Gastrocnemius medialis (tissue), 4 donors: Measurements from ENCODE around the gene AASS. TPM values are rescaled to one million over a fixed set of nuclear protein-coding genes. Genes with fewer than 3 reads are reported as not detected.

ENCODE experiments used
- ATAC-seq, 2 donors: fragments of 150-250 bp; one replicate each; pipeline ENCODE4 v1.9.1; 2016
- DNase-seq, 2 donors: peaks; one replicate each; pipeline ENCODE4 v3.0.0-alpha.2; 2019
- H3K27ac ChIP-seq, 4 donors: fragments of 200-600 bp; sonication (generic); 1 replicate in 1 of 4; 2 replicates in 3 of 4; pipeline ENCODE4 v1.5.1; 2016 to 2018; ENCODE audit warnings: mild to moderate bottlenecking in 2 of 4, moderate library complexity in 1 of 4
- H3K27me3 ChIP-seq, 3 donors: fragments of 200-600 bp; sonication (generic) in 2 of 3; 1 replicate in 1 of 3; 2 replicates in 2 of 3; pipeline versions ENCODE4 v1.5.1 to v1.6.0; 2016 to 2019; ENCODE audit warnings: mild to moderate bottlenecking in 1 of 3, moderate library complexity in 1 of 3
- H3K36me3 ChIP-seq, 2 donors: fragments of 200-600 bp; sonication (generic) in 1 of 2; one replicate each; pipeline ENCODE4 v1.5.1; 2017 to 2018
- H3K4me1 ChIP-seq, 2 donors: fragments of 200-600 bp; sonication (generic) in 1 of 2; one replicate each; pipeline ENCODE4 v1.5.1; 2016 to 2017; ENCODE audit warnings: mild to moderate bottlenecking in 2 of 2
- H3K4me3 ChIP-seq, 4 donors: fragments of 200-600 bp; sonication (generic) in 3 of 4; 1 replicate in 1 of 4; 2 replicates in 3 of 4; pipeline ENCODE4 v1.5.1; 2016 to 2019; ENCODE audit warnings: mild to moderate bottlenecking in 2 of 4
- H3K9me3 ChIP-seq, 3 donors: fragments of 200-600 bp; sonication (generic) in 2 of 3; 1 replicate in 1 of 3; 2 replicates in 2 of 3; pipeline ENCODE4 v1.5.1; 2016 to 2019
- POLR2A ChIP-seq, 2 donors: fragments of 450-650 bp; IDR thresholded peaks; one replicate each; pipeline ENCODE4 v1.6.1; 2017; ENCODE audit warnings: antibody characterized with exemption in 2 of 2, mild to moderate bottlenecking in 2 of 2, moderate library complexity in 2 of 2
- in situ Hi-C, 4 donors: fragments of 200-750 bp; cut with MboI; loops; one replicate each; pipeline versions ENCODE4 v1.15.0 to v1.8.0; 2017; ENCODE audit warnings: low sequenced_read_pairs in 4 of 4
- intact Hi-C: fragments of 100-400 bp; cut with DNase I; formaldehyde crosslinking; loops from one replicate; pipeline ENCODE4 v1.15.1; 2023; ENCODE audit warnings: low total_unique reads
- total RNA-seq, 4 donors: library from RNA; depleted of rRNA; stranded (reverse); fragments of >200 nt; gene quantifications; one replicate each; pipeline versions ENCODE4 v1.1.0 to v1.2.3, GENCODE V29; 2016
- TF ChIP-seq, protein P1 (sequence below), 5 experiments: fragments of 450-650 bp in 3 of 5; fragments of 200-600 bp in 2 of 5; sonication (generic) in 2 of 5; IDR thresholded peaks in 4 of 5; conservative IDR thresholded peaks in 1 of 5; 1 replicate in 4 of 5; 2 replicates in 1 of 5; pipeline ENCODE4 v1.5.1; 2016 to 2019; ENCODE audit warnings: antibody characterized with exemption in 5 of 5, mild to moderate bottlenecking in 3 of 5, moderate library complexity in 3 of 5

The AASS gene
- total RNA-seq, 4 donors from 2014 or later: 7.5 to 12.0 (median 9.5) TPM

- DNase-seq (no peak), ATAC-seq (no peak)
- no peaks in the 10 kb centered on the region for H3K4me1 ChIP-seq
- H3K27ac ChIP-seq: no peak overlapping the region
- no peaks in the 10 kb centered on the region for H3K27me3 ChIP-seq
- H3K36me3 ChIP-seq: no peaks in the 10 kb centered on the region
- in situ Hi-C loops (no loop called here), intact Hi-C loops (no loop called here)
- no peaks in the 10 kb centered on the region for H3K9me3 ChIP-seq
- no peak overlapping the region for H3K4me3 ChIP-seq
- TF ChIP-seq, protein P1, sequence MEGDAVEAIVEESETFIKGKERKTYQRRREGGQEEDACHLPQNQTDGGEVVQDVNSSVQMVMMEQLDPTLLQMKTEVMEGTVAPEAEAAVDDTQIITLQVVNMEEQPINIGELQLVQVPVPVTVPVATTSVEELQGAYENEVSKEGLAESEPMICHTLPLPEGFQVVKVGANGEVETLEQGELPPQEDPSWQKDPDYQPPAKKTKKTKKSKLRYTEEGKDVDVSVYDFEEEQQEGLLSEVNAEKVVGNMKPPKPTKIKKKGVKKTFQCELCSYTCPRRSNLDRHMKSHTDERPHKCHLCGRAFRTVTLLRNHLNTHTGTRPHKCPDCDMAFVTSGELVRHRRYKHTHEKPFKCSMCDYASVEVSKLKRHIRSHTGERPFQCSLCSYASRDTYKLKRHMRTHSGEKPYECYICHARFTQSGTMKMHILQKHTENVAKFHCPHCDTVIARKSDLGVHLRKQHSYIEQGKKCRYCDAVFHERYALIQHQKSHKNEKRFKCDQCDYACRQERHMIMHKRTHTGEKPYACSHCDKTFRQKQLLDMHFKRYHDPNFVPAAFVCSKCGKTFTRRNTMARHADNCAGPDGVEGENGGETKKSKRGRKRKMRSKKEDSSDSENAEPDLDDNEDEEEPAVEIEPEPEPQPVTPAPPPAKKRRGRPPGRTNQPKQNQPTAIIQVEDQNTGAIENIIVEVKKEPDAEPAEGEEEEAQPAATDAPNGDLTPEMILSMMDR (IDR thresholded peaks at IDR 0.05 in 4 of 5, conservative IDR thresholded peaks at IDR 0.05 in 1 of 5): no peak
- TF ChIP-seq POLR2A (IDR thresholded peaks at IDR 0.05): no peak
Measured at GRCh38 chr7:122055073-122055472, 89.0 kb downstream of the AASS start.

DNA sequence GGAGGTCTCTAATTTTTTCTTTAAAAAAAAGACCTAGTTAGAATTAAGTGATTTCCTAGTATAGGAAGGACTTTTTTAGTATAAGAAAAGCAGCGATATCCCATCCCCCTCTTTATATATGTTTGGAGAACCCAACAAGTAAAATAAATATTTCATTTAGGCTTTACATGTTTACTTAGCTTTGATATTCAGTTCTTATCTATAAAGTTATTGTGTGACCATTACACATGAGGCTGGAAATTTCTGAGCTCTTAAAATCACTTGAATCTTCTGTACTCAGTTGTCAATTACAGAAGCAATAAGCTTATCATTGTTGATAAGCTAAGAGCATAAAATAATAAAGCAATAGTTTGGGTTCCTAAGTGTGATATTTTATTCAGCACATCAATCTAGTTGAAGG is 89.7 kb downstream of the AASS start:
- Histone ChIP-seq H3K36me3 (no peaks in the 10 kb centered on the region), H3K27ac (no peak overlapping the region), H3K9me3 (no peaks in the 10 kb centered on the region), H3K27me3 (no peaks in the 10 kb centered on the region), H3K4me3 (no peak overlapping the region), H3K4me1 (no peaks in the 10 kb centered on the region)
- TF ChIP-seq, protein P1 (IDR thresholded peaks at IDR 0.05 in 4 of 5, conservative IDR thresholded peaks at IDR 0.05 in 1 of 5): no peak
- no peak for TF ChIP-seq POLR2A (IDR thresholded peaks at IDR 0.05)
- ATAC-seq: no peak
- DNase-seq: no peak
- in situ Hi-C loops (no loop called here), intact Hi-C loops (no loop called here)

GRCh38 chr7:122046402-122046801 is 97.6 kb downstream of the AASS start:
- ATAC-seq (no peak), DNase-seq (no peak)
- no peaks in the 10 kb centered on the region for H3K27me3 ChIP-seq
- no peaks in the 10 kb centered on the region for H3K4me1 ChIP-seq
- no peak for TF ChIP-seq POLR2A (IDR thresholded peaks at IDR 0.05)
- TF ChIP-seq, protein P1 (IDR thresholded peaks at IDR 0.05 in 4 of 5, conservative IDR thresholded peaks at IDR 0.05 in 1 of 5): no peak
- no peak overlapping the region for H3K4me3 ChIP-seq
- no peaks in the 10 kb centered on the region for H3K36me3 ChIP-seq
- H3K9me3 ChIP-seq: no peaks in the 10 kb centered on the region
- no peak overlapping the region for H3K27ac ChIP-seq
- intact Hi-C loops (no loop called here), in situ Hi-C loops (no loop called here)

- ATAC-seq: no peak
- in situ Hi-C loops (no loop called here), intact Hi-C loops (no loop called here)
Measured at GRCh38 chr7:122040147-122040546, 103.9 kb downstream of the AASS start.

More at GRCh38 chr7:122040147-122040546, 103.9 kb downstream of the AASS start:
- Histone ChIP-seq H3K27me3 (no peaks in the 10 kb centered on the region), H3K9me3 (no peaks in the 10 kb centered on the region), H3K4me3 (no peak overlapping the region), H3K4me1 (no peaks in the 10 kb centered on the region), H3K27ac (no peak overlapping the region), H3K36me3 (no peaks in the 10 kb centered on the region)
- no peak for TF ChIP-seq POLR2A (IDR thresholded peaks at IDR 0.05)
- TF ChIP-seq, protein P1 (IDR thresholded peaks at IDR 0.05 in 4 of 5, conservative IDR thresholded peaks at IDR 0.05 in 1 of 5): no peak
- DNase-seq: no peak
